ENCODE measurements around the gene ADAMTSL1.

ADAMTSL1 gene

DNA sequence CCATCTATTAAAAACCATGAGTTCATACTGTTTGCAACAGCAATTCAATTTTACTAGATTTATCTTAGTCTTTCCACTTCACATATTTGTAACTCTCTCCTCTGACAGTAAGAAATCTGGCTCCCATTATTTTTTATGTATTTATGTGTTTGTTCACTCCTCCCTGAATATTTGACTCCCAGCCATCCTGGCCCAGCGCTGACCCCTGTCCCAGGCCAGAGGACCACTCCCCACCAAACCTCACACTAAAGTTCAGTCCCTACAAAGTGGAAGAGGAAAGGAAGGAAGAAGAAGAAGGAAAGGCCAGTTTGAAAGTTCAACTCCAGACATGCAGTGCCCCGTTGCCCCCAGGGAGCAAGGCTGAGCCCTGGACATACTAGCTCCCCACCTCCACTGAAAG is 271.8 kb downstream of the ADAMTSL1 start:
- no peak for DNase-seq

DNA sequence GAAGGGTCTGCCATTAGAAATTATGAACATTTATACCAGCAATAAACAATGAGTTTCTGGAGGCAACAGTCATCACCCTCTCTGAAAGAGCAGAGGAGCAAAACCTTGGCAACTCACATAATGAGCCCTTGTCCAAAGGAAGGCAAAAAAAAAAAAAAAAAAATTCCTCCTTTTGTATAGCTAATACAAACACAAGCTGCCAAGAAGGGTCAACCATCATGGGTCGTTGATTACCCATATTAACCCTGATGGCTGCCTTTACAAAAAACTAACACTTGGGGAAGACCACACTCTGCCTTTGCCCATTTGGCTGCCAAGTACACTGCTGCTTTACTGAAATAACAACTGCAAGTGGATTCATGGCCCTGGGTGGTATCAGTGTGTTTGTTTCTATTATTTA is 272.7 kb downstream of the ADAMTSL1 start:
- no peak for DNase-seq

DNA sequence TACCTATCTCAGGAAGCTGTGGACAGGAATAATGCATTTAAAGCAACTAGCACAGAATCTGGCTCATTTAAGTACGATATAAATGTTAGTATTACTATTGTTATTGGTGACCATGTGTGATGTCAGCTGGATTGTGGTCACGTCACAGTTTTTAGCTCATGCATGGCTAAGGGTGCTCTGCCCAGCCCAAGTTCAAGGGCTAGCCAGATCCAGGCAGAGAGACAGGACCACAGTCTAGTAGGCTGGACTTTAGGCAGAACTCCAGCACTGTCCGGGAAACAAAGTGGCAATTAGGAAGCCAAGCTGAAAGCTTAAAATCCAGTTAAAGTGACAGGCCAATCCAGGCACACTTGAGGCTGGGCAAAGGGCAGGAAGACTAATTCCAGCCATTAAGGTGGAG is 273.6 kb downstream of the ADAMTSL1 start:
- no peak for DNase-seq

DNA sequence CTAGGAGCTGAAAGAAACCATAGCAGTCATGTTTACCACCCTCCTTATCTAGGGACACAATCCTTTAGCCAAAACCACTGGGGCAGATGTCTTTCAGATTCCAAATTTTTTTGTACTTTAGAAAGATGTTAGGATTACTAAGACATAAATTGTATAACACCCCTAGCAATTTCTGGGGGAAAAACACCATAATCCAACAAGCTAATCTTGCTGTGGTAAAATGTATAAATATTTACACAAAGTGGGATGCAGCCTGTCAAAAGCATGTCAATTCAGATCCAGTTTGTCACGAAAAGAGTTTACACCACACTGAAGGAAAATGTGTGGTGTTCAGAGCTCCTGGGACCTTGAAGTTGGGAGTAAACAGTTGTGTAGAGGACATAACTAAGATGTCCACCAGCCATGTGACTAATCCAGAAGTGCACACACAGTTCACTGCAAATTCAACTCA is 274.3 kb downstream of the ADAMTSL1 start:
- no peak for DNase-seq

DNA sequence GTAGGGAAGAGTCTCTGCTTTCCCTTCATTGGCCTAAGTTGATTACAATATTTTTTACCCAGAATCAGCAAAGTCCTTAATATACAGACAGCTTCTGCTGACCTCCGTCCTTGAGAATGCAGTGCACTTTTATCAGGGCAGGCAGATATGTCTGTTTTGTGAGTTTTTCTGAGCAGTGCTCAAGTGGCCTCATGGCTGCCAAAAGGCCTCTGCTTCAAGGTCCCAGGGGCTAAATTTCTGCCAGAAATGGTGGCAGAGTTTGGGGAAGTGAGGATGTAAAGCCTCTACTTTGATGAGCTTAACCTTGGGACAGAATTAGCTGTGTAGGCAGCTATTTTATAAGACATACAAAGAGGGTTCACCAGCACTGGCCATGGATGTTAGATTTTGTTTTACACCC is 275.8 kb downstream of the ADAMTSL1 start:
- DNase-seq, result no peak

DNA sequence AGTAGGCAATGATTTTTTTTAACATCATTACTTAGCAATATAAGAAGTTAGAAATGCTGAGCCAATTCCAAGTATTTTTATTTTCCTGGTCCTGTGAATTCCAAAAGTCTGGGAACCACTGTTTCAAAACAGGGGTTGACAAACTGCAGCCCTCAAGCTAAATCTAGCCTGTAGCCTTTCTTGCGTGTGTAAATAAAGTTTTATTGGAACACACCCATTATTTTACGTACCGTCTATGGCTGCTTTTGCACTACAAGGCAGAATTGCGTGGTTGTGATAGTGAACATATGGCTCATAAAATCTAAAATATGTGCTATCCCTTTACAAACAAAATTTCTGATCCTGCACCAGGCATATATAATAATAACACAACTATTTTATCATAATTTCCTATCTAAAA is 280.0 kb downstream of the ADAMTSL1 start:
- DNase-seq, result no peak

DNA sequence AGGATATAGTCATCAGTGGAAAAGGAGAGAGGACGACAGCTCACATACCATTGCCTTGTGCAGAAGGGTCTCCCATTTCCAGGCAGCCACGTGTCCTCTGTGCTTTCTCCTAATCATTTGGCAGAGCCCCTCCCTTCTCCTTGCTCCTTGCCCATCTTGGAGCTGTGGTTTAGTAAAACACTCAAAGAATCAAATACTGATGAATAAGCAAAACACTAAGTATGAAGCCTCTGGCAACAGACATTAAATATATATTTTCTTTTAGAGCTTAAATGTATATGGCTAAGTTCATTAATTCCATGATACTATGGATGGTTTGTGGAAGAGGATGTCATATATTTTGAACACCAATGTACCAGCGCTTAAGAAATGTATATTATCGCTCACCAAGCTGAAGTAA is 280.6 kb downstream of the ADAMTSL1 start:
- no peak for DNase-seq

DNA sequence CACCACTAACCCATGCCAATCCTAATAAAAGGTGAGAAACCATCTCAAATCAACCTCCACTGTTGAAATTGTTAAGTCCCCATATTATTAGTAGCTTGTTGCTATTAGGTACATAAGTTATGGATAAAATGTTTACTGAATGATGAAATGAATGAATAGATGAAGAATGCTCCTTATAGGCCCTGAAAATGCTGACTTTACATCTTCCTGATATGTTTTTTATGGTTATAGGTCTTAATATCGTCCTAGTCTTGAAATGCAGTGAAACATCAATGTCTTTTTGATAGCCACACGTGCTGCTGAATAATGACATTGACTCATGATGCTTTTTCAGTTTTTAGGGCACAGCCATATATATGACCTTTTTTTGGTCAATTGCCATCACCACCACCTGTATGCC is 281.3 kb downstream of the ADAMTSL1 start:
- DNase-seq, result no peak

DNA sequence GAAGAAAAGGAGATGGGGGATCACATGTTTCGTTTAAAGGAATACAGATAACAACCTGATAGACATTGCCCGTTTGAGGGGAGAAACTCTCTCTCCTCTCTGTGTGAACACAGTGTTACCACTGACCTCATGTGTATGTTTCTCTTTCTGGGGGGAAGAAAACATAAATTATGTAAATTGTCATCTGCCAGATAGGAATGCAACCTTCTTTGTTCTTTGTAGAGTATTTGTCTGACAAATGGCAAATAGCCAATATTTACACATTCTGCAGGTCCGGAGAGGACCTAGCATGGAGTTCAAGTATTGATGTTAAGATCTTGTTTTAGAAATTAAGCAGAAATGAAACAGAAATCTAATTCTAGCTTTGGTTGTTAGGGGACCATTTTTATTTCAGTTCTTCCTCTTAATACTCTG is 282.8 kb downstream of the ADAMTSL1 start:
- no peak for DNase-seq

DNA sequence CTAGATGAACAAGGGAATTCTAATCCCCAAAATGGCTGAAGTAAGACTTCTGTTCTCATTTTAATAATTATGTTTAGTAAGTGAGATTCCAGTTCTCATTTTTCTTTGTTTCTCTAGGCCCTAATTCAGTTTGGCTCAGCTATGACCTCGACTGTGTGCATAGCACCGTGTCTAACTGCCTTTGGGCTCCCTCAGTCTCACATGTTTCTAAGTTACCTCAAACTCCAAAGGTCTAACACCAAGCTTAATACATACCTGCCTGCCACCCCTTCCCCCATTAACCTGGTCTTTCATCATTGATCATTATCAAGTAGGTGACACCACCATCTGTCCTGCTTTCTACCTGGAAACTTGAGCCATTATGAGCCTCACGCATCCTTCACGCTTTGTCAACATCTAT is 285.9 kb downstream of the ADAMTSL1 start:
- DNase-seq, result no peak

DNA sequence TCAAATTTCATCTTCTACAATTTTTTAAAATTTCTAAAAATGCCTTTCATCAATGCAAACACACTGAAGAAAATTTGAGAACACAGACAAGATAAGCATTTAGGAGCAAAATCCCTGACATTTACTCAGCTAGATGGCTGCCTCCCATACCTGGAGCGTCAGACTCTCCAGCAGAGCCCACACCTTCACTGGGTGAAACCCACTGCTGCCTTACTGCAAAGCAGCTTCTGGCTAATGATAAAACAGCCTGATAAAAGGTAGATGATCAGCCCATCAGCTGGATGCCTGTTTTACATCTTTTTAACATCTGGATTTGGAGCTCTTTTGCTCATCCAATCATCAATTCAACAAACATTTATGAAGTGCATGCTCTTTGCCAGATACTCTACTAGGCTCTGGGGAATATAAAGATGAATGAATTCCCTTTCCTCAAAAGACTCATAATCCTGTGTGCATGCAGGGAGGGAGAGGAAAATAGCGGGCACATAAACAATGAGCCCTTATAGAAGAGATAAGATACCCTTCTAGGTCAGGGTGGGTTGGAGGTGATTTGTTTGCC is 287.9 kb downstream of the ADAMTSL1 start:
- DNase-seq, result no peak

DNA sequence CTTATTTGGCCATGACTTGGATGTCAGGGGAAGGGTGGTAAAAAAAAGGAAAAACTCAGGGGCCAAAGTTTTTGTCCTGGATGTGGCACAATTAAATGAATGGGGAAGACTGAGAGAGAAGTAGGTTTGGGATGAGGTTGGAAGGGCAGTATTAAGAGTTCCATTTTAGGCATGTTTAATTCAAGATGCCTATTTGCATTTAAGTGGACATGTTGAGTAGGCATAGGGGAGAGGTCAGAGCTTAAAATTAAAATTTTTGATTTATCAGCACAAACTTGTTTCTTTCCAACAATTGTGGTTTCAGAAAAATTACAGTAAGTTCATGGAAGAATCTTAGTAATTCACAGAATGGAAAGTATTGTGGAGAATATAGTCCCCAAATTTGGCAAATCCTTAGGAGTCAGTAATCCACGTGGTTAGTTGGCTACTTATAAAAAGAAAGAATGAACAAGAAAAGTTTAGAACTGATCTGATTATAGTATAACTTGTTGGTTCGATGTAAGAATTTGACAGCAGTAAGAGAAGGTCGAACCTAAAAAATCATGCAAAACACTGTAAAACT is 293.1 kb downstream of the ADAMTSL1 start:
- no peak for DNase-seq

DNA sequence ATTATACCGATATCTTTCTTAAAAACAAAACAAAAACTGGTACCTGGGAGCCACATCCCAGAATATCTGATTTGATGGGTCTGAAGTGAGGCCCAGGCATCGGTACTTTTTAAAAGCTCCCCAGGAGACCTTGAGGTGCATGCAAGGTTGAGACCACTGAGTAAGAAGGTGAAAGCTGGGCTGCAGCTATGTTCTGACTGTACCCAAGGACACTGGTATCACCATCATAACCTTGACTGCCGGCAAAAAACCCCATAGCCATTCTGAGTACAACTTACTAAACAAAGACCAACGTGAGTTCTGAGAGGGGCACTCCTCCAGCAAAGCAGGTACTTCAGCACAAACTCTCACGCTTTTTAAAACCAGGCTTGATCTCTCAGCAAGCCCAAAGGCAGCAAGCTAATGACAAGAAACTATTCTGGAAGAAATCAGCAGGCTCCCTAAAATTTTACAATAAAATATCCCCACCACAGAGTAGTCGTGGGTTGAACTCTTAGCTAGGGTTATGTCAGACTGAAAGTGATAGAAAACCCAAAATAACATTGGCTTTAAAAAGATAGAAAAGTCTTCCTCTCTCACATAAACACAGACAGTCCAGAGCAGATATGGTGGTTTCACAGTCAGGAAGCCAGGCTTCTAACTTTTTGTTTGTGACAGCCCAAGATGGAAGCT is 295.1 kb downstream of the ADAMTSL1 start:
- DNase-seq, result no peak

DNA sequence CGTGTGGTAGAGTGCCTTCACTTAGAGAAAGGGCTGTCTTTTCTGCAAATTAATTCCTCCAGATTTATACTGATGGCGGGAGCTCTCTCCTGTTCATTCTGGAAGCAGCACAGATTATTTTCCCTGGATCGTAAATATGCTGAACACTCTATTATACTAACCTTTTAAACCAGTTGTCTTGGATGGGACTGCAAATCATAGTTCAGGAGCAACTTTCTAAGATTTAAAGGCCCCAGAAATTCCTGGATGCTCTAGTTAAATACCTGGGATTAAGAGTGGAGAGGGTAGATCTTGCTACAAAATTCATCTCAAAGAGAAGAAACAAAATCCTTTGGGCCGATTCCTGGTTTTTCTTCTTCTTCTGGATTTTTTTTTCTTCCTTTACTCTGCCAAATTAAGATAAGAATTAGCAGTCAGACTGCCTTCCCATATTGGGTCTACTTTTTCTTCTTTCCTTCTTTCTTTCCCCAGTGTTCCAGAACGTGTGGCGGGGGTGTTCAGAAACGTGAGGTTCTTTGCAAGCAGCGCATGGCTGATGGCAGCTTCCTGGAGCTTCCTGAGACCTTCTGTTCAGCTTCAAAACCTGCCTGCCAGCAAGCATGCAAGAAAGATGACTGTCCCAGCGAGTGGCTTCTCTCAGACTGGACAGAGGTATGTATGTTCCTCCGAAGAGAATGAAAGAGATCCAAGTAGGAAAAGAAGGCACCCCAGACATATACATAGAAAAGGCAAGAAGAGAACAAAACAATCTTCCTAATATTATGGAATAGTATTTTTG is 296.4 kb downstream of the ADAMTSL1 start:
- DNase-seq, result no peak

DNA sequence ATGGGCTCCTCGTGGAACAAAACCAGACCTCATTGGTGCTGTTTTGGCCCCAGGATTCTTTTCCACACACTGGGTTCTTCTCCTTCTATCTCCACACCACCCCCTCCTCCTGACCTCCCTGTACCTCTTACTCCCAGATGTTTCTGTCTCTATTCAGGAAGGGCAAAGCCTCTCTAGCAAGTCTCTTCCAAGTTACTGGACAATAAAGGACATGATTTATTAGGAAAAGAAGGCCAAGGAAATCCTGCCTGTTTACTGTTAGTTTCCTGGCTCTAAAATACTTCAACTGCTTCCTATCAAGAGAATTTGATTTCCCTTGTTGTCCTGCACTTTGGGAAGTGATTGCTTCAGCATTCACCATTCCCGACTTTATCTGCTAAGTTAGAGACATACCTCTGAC is 297.1 kb downstream of the ADAMTSL1 start:
- DNase-seq, result no peak

DNA sequence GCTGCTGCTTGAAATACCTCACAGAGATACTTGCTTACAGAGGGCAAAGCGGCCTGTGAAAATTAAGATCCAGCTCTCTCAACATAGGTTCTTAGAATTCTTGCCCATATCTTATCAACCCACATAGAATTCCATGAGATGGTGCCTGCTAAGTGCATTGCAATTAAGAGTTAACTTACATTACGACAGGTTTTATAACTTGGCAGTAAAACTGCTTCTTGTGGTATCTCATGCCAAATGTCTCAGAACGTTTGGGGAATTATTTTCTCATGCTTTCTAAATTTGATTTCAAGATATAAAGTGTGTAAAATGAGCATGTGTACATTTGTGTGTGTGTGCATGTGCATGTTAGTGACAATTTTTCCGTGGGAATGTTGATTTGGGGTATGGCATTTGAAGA is 297.8 kb downstream of the ADAMTSL1 start:
- DNase-seq, result no peak

DNA sequence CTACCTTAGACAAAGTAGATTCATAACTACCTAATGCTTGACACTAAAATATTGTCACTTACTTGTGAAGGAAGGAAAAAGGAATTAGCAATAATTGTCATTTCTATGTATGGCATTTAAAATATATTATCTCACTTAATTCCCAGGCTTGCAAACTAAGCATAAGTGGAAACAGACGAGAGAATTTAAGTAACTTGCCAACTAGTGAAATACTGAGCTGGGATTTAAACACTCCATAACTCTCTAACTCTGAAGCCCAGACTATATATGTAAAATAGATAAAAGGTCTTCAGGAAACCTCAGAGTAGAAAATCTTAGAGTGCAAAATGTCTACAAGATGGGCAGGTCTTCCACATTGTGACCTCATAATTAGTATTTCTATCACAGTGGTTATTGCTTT is 301.3 kb downstream of the ADAMTSL1 start:
- no peak for DNase-seq

DNA sequence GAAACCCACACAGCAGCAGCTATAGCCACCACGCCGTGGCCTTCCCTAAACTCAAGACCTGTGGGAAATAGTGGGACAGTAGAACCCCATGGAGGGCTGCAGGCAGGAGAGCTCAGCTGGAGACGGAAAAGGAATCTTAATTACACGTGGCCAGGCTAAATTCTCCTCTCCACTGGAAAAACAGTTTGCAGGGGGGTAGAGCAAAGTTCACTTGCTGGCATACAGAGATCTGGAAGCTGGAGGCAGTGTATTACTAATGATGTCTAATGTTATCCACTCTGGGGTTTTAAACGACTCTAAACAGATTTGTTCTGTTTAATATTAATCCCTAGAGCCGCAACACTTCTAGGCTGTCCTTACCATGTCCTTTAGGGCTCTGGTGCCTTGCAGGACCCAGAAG is 302.0 kb downstream of the ADAMTSL1 start:
- no peak for DNase-seq

DNA sequence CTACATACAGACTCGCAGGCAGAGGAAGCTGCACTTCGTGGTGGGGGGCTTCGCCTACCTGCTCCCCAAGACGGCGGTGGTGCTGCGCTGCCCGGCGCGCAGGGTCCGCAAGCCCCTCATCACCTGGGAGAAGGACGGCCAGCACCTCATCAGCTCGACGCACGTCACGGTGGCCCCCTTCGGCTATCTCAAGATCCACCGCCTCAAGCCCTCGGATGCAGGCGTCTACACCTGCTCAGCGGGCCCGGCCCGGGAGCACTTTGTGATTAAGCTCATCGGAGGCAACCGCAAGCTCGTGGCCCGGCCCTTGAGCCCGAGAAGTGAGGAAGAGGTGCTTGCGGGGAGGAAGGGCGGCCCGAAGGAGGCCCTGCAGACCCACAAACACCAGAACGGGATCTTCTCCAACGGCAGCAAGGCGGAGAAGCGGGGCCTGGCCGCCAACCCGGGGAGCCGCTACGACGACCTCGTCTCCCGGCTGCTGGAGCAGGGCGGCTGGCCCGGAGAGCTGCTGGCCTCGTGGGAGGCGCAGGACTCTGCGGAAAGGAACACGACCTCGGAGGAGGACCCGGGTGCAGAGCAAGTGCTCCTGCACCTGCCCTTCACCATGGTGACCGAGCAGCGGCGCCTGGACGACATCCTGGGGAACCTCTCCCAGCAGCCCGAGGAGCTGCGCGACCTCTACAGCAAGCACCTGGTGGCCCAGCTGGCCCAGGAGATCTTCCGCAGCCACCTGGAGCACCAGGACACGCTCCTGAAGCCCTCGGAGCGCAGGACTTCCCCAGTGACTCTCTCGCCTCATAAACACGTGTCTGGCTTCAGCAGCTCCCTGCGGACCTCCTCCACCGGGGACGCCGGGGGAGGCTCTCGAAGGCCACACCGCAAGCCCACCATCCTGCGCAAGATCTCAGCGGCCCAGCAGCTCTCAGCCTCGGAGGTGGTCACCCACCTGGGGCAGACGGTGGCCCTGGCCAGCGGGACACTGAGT is 303.2 kb downstream of the ADAMTSL1 start:
- no peak for DNase-seq

DNA sequence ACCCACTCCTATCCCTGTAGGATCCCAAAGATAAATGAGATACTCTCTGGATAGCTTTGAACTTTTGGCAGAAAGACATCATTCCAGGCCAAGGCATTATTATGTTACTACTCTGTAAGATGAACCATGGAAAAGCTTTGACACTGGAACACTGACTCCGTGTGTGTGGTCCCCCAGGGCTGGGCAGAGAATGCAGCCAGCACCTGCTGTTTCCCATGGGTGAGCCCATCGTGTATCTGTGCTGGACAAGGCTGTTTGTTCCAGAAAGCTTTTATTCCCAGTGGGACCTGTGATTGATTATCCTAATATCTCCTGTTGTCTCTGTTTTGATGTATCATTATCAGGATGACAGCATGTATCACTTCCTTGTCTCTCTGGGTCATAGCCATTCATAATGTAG is 304.2 kb downstream of the ADAMTSL1 start:
- no peak for DNase-seq

DNA sequence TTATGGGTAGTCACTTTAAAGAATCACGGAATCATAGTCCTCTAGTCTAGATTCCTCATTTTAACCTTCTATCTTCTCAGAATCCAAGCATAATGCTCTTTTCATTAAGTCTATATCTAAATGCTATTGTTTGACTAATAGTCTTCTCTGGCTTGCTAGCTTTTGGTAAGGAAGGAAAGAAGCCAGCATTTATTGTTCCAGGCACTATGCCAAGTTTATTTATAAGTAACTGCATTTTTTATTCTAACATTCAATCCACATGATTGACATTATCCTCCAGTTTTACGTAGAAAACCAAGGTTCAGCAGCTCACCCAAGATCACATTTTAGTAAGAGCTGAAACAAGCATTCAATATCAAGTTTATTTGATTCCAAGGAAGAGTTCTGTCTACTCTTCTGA is 304.9 kb downstream of the ADAMTSL1 start:
- DNase-seq, result no peak

DNA sequence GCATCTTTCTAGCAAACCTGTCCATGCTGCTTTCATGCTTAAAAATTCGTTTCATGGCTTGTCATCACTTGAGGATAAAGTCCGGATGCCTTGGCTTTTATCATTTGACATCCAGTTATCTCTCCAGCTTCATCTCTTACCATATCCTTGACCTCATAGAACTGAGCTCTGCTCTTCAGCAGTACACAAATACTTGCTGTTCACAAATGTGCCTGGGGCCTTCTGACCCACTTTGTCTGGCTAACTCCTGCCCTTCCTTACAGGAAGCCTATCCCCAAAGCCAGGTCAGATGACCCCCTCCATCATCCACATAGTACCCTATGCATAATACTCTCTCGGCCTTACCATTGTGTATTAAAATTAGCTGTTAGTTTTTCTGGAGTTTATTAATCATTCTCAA is 310.0 kb downstream of the ADAMTSL1 start:
- no peak for DNase-seq

DNA sequence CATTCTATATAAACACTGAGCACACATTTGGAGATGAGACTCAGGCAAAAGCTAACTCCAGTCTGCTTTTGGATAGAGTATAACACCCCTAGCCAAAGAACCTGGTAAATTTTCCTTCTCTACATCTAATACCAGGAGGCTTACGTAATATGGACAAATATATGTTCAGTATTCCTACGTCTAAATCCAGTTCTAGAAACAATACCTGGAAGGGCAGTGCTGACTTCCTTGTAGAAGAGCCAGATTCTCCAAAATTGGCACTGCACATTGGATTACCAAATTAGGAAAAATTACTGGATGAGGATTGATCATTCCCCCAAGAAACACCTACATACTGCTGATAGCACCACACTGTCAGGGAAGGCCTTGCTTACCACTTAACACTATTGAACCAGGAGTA is 311.7 kb downstream of the ADAMTSL1 start:
- no peak for DNase-seq

Data from DMS 273 treated with DMSO at 0.1 percent for 48 hours (cell line).